Daoy (cell line): ENCODE measurements around the gene TMED10. TPM values are rescaled to one million over a fixed set of nuclear protein-coding genes. Genes with fewer than 3 reads are reported as not detected.

Source experiments
- DNase-seq: peaks from one replicate; pipeline ENCODE4 v3.0.0-alpha.2; 2015; ENCODE audit warnings: low read depth
- total RNA-seq: library from RNA; depleted of rRNA; stranded (reverse); fragments of >200 nt; shearing (Covaris generic); gene quantifications from 2 replicates; pipeline ENCODE4 v1.2.3, GENCODE V29; 2014; rRNA removed

TMED10 gene
- total RNA-seq: 298 and 409 TPM in 2 replicates

DNA sequence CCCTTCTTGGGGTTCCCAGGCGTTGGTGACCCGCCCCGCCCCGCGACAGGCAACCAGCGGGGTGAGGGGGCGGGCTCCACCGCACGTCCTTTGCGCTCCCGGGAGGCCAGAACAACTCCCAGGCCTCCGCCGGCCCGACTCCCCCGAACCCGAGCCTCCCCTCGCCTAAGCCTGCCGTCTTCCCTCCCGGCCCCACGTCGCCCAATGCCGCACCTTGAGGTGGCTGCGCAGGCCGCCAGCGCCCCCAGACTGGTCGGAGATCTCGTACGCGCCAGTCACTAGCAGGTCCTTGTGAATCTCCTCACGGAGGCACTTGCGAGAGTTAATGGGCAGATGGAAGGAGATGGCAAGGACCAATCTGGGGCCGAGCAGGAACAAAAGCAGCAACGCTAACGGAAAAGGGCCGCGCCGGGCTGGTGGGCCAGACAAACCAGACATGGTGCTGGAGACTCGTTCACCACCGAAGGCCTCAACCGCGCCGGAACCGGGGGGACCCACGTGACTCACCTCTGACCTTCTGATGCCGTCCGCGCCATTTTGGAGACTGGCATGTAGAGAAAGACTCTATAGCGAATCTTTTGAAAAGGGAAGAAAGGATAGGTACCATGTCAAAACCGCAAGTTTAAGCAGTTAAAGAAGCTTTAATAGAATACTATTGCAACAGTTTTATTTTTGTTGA lies at the start of gene TMED10:
TSS of gene TMED10 (minus strand) at position 471 of the 679 bp plus-strand sequence. CDS start at position 438, 33 bp downstream.
- DNase-seq: peak; percentile 92

DNA sequence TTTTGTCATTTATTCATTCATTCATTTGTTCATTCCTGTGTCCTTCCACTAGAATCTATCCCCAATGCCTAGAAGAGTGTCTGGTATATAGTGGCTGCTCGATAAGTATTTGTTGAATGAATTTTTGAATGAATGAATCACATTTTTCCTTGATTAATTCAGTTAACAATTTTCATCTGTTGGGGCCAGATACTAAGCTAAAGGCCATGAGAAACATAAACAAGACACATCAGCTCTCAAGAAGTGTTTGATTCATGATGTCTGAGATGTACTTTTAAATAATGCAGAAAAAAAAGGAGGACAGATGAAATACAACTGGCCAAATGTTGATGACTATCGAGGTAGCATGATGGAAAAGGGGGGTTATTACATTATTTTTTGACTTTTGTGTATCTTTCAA lies 48.1 kb upstream of the TMED10 start:
- no peak for DNase-seq

DNA sequence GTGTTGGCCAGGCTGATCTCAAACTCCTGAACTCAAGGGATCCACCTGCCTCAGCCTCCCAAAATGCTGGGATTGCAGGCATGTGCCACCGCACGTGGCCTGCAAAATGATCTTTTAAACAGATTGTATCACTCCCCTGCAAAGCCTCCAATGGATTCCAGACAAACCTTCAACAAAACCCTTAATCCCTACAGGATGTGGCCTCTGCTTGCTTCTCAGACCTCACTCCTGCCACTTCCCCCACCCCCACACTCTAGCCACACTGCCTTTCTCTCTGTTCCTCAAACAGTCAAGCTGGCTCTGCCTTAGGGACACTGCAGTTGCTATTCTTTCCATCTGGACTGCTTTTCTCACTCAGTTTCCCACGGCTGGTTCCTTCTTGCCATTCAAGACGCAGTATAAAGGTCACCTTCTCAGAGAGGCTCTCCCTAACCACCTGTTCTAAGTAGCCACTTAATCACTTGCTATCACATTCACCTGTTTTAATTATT lies 47.3 kb upstream of the TMED10 start:
- DNase-seq: no peak

GRCh38 chr14:75222208-75222701 lies 45.8 kb upstream of the TMED10 start:
- DNase-seq: peak; percentile 90

- no peak for DNase-seq
Measured at GRCh38 chr14:75221797-75222196, 45.4 kb upstream of the TMED10 start.

- DNase-seq: peak; percentile 23
Measured at GRCh38 chr14:75220156-75220555, 43.7 kb upstream of the TMED10 start.

DNA sequence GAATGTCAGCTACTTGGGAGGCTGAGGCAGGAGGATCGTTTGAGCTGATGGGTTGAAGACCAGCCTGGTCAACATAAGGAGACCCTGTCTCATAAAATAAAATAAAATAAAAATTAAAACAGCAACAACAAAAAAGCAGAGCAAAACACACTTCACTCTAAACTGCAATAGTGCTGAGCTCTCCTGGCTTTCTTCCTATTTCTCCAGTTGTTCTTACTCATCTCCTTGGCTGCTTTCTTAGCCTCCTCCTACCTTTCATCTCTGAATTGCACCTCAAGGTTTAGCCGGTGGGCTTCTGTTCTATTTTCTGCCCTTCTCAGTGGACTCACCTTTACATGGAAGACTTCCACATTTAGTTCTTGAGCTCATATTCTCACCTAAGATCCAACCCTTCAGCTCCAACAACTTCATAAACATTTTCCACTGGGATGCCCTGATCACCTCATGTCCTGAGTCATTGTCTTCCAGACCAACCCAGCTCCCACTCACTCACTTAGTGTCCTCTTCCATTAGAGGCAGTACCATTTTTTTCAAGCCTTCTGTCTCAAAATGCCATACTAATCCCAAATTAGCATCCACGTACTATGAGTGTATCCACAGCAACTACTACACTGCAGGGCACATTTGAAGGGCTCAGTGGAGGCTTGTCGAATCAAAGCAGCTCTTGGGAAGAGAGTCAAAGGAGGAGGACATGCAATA lies 41.2 kb upstream of the TMED10 start:
- DNase-seq: no peak

- DNase-seq: no peak
Measured at GRCh38 chr14:75216427-75217006, 40.1 kb upstream of the TMED10 start.

- no peak for DNase-seq
Measured at GRCh38 chr14:75215520-75215919, 39.1 kb upstream of the TMED10 start.

GRCh38 chr14:75214558-75214957 lies 38.1 kb upstream of the TMED10 start:
- DNase-seq: no peak

GRCh38 chr14:75213172-75213571 lies 36.8 kb upstream of the TMED10 start:
- peak; percentile 17 for DNase-seq

- DNase-seq: no peak
Measured at GRCh38 chr14:75208843-75209242, 32.4 kb upstream of the TMED10 start.

DNA sequence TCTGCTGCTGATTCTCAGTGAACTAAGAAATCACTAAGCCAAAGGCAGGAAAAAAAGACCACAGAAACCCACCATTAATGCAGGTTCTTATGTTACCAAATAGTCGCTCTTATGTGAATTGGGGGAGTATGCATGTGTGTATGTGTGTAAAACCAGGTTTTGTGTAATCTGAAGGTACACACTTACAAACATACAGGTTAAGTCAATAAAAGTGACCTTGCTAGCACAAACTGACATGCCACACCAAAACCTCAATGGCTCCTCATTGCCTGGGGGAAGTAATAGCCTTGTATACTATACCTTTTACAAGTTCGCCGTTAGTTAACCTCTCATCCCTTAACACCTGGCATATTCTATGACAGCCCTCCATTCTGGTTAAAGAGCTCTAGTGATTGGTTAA lies 29.8 kb upstream of the TMED10 start:
- DNase-seq: no peak

DNA sequence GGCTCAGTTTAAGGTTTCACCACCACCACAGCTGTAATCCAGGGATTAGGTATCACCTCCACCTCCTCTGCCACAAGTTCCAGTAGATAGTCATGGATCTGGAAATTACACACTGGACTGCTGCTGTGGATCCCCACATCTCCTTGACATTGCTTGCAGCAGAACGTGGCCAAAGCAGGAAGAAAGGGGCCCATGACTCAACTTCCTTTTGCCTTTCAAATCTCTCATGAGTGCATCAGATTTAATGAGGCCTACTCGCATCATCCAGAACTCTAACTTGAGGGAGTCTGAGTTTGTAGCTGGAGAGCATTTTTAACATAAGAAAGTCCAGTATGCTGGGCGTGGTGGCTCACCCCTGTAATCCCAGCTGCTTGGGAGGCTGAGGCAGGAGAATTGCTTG lies 29.2 kb upstream of the TMED10 start:
- DNase-seq: peak; percentile 63

DNA sequence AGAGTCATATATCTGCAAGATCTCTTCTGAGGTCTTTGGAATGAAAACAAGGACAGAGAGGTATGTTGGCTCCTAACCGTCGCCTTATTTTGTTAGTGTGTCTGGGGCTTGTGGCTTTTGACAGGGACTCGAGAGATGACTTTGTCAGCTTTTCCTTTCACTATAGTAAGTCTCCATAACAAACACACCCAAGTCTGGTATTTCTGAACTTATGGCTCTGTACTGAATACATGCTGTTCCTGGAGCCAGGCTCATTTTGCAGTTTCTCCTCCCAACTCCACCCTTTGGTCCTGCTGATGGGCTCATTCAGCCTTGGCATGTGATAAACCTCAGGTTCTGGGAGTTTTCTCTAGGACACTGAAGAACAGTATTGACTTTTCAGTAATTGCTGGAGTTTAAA lies 27.7 kb upstream of the TMED10 start:
- DNase-seq: no peak

DNA sequence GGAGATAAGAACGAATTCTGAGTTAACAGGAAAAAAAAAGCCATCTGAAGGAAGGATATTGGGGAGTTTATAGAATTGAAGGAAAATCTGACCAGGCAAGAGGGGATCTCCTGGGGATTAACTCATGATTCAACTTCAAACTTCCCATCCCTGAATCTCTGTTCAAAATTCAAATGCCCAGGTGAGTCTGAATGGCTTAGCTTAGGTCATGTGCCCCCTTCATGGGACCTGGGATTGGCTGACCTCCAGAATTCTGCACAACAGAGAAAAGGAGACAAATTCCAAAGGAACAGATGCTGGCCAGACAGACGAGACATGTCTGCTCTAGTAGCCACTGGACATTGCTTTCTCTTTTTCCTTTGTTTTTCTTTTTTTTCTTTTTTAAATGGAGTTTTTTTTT lies 26.2 kb upstream of the TMED10 start:
- no peak for DNase-seq

- no peak for DNase-seq
Measured at GRCh38 chr14:75201087-75201486, 24.7 kb upstream of the TMED10 start.

DNA sequence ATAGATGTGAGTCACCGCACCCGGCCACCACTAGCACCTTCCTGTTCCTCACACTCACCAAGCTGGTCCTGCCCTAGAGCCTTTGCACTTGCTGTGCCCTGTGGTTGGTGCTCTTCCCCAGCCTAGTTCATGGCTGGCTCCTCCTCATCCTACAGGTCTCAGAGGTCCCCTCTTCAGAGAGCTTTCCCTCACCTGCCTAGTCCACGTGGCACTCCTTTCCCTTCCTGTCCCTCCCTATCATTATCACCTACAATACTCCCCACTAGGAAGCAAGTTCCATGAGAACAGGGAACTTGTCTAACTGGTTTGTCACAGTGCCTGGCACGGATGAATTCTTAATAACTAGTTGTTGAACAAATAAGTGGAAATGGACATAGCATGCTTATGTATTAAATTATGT lies 24.0 kb upstream of the TMED10 start:
- DNase-seq: no peak

- no peak for DNase-seq
Measured at GRCh38 chr14:75198291-75198933, 22.0 kb upstream of the TMED10 start.

- DNase-seq: no peak
Measured at GRCh38 chr14:75197338-75197737, 20.9 kb upstream of the TMED10 start.

DNA sequence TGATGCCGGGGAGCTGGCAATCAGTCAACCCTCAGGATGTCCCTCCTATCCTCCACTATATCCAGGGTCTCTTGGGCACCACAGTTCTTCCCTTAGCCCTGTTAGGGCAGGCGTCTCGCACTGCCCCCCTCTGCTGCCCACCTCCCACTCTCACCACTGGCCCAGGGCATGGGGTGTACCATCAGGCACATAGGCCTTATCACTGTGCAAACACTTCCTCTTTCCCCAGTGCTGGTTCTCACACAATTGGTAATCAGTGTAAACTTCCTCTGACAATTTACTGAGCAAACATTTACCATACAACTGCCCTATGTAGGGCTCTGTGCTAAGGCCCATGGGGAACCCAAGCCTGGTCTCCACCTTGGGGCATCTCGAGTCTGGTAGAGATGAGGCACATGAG lies 20.1 kb upstream of the TMED10 start:
- no peak for DNase-seq

GRCh38 chr14:75196064-75196463 lies 19.7 kb upstream of the TMED10 start:
- DNase-seq: no peak
